HG03280 (cell line): Measurements from ENCODE around the gene IGHMBP2.

Experiments used
- ATAC-seq: cut with Tn5 transposase; IDR thresholded peaks from one replicate; pipeline ENCODE4 v1.9.1; 2021; ENCODE audit warnings: mild to moderate bottlenecking, moderate library complexity; ENCODE audit not compliant: unreplicated experiment

IGHMBP2 gene

GRCh38 chr11:68978626-68978930 lies 74.9 kb downstream of the IGHMBP2 start:
- no peak for ATAC-seq

- no peak for ATAC-seq
Measured at GRCh38 chr11:68978931-68979594, 75.4 kb downstream of the IGHMBP2 start.

- ATAC-seq: no peak
Measured at GRCh38 chr11:68979931-68980775, 76.5 kb downstream of the IGHMBP2 start.

GRCh38 chr11:68980776-68981065 lies 77.0 kb downstream of the IGHMBP2 start, which contains the start of gene MRGPRD:
MRGPRD (minus strand) TSS chr11:68980986; CDS start chr11:68980986, 0 bp downstream.
- ATAC-seq: no peak

- no peak for ATAC-seq
Measured at GRCh38 chr11:68982134-68982533, 78.4 kb downstream of the IGHMBP2 start.

GRCh38 chr11:68983801-68984200 lies 80.1 kb downstream of the IGHMBP2 start:
- ATAC-seq: no peak

GRCh38 chr11:68987211-68987610 lies 83.5 kb downstream of the IGHMBP2 start:
- no peak for ATAC-seq

GRCh38 chr11:68988491-68988890 lies 84.8 kb downstream of the IGHMBP2 start:
- no peak for ATAC-seq
